ENCODE results near the gene ADGRG3. TPM values are rescaled to one million over a fixed set of nuclear protein-coding genes. Genes with fewer than 3 reads are reported as not detected.

The ADGRG3 gene
- total and polyA plus RNA-seq, 9 of the 15 experiments (the other 6 are each of a cell fraction or from before 2014, with no cell fraction given): 0.09 to 0.52 (median 0.14) TPM; not detected in 3

DNA sequence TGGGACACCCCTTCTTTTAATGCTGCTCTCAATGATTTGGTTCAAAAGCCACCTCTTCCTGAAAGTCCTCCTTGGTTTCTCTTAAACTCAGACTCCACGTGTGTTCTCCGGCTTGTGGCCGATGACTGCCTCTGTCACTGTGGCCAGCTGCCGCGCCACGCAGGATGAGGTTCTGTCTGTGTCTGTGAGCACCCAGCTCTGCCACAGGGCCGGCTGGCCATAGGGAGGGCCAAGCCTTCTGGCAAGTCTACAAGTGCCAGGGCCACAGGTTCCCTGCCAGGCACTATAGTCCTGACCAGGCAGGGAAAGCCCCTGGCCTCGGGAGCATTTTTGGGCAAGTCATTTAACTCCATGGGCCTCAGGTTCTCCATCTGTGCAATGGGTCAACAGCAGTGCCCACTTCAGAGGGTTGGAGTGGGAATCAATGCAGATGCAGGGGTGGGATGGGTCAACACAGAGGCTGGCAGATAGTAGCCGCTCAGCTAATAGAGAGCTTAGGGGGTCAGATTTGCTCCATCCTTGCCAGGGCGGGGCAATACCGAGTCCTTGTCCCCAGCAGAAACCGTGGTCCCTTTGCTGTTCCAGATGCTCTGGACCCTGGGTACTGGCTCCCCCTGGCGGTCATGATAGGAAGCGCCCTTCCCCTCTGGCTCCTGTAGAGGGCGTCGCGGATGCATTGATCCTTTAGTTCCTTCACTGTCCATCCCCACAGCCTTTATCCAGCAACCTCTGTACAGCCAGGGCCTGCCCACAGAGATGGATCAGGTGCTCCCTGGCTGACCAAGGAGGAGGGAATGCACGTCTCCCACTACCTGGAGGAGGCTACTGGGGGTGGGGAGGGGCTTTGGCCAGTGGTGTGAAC, 19.3 kb upstream of the ADGRG3 start (continued):
- TF ChIP-seq, protein P1, sequence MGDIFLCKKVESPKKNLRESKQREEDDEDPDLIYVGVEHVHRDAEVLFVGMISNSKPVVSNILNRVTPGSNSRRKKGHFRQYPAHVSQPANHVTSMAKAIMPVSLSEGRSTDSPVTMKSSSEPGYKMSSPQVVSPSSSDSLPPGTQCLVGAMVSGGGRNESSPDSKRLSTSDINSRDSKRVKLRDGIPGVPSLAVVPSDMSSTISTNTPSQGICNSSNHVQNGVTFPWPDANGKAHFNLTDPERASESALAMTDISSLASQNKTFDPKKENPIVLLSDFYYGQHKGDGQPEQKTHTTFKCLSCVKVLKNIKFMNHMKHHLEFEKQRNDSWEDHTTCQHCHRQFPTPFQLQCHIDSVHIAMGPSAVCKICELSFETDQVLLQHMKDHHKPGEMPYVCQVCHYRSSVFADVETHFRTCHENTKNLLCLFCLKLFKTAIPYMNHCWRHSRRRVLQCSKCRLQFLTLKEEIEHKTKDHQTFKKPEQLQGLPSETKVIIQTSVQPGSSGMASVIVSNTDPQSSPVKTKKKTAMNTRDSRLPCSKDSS (IDR thresholded peaks at IDR 0.05; ENCODE audit: low read depth, partially characterized antibody): no peak
- TF ChIP-seq RBBP5 (IDR thresholded peaks at IDR 0.05; ENCODE audit: borderline replicate concordance, insufficient read depth, low read length, poor library complexity, severe bottlenecking) (no peak), U2AF2 (optimal IDR thresholded peaks at IDR 0.05; ENCODE audit: low read depth, low read length) (no peak), SMAD2 (IDR thresholded peaks at IDR 0.05; ENCODE audit: low read depth, low read length) (no peak), JUND (IDR thresholded peaks at IDR 0.05; ENCODE audit: borderline replicate concordance, low read depth, low read length) (peak; percentile 78), JUND (tag; IDR thresholded peaks at IDR 0.05; ENCODE audit: borderline replicate concordance, low read depth, low read length) (no peak), KLF10 (CRISPR knock-in tag; IDR thresholded peaks at IDR 0.05) (no peak), ZNF57 (CRISPR knock-in tag; IDR thresholded peaks at IDR 0.05) (no peak)
- TF ChIP-seq, protein P2, sequence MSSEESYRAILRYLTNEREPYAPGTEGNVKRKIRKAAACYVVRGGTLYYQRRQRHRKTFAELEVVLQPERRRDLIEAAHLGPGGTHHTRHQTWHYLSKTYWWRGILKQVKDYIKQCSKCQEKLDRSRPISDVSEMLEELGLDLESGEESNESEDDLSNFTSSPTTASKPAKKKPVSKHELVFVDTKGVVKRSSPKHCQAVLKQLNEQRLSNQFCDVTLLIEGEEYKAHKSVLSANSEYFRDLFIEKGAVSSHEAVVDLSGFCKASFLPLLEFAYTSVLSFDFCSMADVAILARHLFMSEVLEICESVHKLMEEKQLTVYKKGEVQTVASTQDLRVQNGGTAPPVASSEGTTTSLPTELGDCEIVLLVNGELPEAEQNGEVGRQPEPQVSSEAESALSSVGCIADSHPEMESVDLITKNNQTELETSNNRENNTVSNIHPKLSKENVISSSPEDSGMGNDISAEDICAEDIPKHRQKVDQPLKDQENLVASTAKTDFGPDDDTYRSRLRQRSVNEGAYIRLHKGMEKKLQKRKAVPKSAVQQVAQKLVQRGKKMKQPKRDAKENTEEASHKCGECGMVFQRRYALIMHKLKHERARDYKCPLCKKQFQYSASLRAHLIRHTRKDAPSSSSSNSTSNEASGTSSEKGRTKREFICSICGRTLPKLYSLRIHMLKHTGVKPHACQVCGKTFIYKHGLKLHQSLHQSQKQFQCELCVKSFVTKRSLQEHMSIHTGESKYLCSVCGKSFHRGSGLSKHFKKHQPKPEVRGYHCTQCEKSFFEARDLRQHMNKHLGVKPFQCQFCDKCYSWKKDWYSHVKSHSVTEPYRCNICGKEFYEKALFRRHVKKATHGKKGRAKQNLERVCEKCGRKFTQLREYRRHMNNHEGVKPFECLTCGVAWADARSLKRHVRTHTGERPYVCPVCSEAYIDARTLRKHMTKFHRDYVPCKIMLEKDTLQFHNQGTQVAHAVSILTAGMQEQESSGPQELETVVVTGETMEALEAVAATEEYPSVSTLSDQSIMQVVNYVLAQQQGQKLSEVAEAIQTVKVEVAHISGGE (CRISPR knock-in tag; IDR thresholded peaks at IDR 0.05): no peak
- TF ChIP-seq, protein P3, sequence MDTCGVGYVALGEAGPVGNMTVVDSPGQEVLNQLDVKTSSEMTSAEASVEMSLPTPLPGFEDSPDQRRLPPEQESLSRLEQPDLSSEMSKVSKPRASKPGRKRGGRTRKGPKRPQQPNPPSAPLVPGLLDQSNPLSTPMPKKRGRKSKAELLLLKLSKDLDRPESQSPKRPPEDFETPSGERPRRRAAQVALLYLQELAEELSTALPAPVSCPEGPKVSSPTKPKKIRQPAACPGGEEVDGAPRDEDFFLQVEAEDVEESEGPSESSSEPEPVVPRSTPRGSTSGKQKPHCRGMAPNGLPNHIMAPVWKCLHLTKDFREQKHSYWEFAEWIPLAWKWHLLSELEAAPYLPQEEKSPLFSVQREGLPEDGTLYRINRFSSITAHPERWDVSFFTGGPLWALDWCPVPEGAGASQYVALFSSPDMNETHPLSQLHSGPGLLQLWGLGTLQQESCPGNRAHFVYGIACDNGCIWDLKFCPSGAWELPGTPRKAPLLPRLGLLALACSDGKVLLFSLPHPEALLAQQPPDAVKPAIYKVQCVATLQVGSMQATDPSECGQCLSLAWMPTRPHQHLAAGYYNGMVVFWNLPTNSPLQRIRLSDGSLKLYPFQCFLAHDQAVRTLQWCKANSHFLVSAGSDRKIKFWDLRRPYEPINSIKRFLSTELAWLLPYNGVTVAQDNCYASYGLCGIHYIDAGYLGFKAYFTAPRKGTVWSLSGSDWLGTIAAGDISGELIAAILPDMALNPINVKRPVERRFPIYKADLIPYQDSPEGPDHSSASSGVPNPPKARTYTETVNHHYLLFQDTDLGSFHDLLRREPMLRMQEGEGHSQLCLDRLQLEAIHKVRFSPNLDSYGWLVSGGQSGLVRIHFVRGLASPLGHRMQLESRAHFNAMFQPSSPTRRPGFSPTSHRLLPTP (IDR thresholded peaks at IDR 0.05; ENCODE audit: borderline replicate concordance, extremely low read depth, insufficient read length): no peak
- TF ChIP-seq, protein P4, sequence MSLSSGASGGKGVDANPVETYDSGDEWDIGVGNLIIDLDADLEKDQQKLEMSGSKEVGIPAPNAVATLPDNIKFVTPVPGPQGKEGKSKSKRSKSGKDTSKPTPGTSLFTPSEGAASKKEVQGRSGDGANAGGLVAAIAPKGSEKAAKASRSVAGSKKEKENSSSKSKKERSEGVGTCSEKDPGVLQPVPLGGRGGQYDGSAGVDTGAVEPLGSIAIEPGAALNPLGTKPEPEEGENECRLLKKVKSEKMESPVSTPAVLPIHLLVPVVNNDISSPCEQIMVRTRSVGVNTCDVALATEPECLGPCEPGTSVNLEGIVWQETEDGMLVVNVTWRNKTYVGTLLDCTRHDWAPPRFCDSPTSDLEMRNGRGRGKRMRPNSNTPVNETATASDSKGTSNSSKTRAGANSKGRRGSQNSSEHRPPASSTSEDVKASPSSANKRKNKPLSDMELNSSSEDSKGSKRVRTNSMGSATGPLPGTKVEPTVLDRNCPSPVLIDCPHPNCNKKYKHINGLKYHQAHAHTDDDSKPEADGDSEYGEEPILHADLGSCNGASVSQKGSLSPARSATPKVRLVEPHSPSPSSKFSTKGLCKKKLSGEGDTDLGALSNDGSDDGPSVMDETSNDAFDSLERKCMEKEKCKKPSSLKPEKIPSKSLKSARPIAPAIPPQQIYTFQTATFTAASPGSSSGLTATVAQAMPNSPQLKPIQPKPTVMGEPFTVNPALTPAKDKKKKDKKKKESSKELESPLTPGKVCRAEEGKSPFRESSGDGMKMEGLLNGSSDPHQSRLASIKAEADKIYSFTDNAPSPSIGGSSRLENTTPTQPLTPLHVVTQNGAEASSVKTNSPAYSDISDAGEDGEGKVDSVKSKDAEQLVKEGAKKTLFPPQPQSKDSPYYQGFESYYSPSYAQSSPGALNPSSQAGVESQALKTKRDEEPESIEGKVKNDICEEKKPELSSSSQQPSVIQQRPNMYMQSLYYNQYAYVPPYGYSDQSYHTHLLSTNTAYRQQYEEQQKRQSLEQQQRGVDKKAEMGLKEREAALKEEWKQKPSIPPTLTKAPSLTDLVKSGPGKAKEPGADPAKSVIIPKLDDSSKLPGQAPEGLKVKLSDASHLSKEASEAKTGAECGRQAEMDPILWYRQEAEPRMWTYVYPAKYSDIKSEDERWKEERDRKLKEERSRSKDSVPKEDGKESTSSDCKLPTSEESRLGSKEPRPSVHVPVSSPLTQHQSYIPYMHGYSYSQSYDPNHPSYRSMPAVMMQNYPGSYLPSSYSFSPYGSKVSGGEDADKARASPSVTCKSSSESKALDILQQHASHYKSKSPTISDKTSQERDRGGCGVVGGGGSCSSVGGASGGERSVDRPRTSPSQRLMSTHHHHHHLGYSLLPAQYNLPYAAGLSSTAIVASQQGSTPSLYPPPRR (CRISPR knock-in tag; IDR thresholded peaks at IDR 0.05; ENCODE audit: borderline replicate concordance): no peak
